Transverse colon (tissue), 4 donors: ENCODE measurements around the gene CPT1A.

ENCODE experiments used
- CTCF ChIP-seq, 5 experiments: fragments of 200-600 bp in 3 of 5; fragments of 450-650 bp in 2 of 5; sonication (generic) in 3 of 5; IDR thresholded peaks; 1 replicate in 2 of 5; 2 replicates in 3 of 5; pipeline ENCODE4 v1.5.1; 2016 to 2017; ENCODE audit warnings: antibody characterized with exemption in 5 of 5, inconsistent platforms in 3 of 5, mild to moderate bottlenecking in 2 of 5, moderate library complexity in 1 of 5
- EP300 ChIP-seq: sonication (generic); formaldehyde crosslinking; IDR thresholded peaks from one replicate; pipeline ENCODE4 v1.6.1; 2017; ENCODE audit warnings: antibody characterized with exemption, low read depth
- POLR2AphosphoS5 ChIP-seq, 3 donors: sonication (generic); formaldehyde crosslinking; IDR thresholded peaks; one replicate each; pipeline ENCODE4 v1.6.1; 2016; ENCODE audit warnings: antibody characterized with exemption in 3 of 3

- TF ChIP-seq CTCF (IDR thresholded peaks at IDR 0.05) (no peak), POLR2AphosphoS5 (IDR thresholded peaks at IDR 0.05) (no peak), EP300 (no peak)
Measured at GRCh38 chr11:68839911-68840641, 1.6 kb downstream of the CPT1A start.
